Hippocampal formation (tissue), 2 donors: ENCODE data around the gene HNRNPH1.
A peak's percentile ranks its signal among the peaks of the same experiment; 100 is the strongest.

Experiments used
- DNase-seq, 2 donors: peaks; one replicate each; lab custom pipeline; 2025; lab: John Stamatoyannopoulos, UW

HNRNPH1 gene

GRCh38 chr5:179605026-179605833 lies 18.2 kb downstream of the HNRNPH1 start:
- DNase-seq = no peak

DNA sequence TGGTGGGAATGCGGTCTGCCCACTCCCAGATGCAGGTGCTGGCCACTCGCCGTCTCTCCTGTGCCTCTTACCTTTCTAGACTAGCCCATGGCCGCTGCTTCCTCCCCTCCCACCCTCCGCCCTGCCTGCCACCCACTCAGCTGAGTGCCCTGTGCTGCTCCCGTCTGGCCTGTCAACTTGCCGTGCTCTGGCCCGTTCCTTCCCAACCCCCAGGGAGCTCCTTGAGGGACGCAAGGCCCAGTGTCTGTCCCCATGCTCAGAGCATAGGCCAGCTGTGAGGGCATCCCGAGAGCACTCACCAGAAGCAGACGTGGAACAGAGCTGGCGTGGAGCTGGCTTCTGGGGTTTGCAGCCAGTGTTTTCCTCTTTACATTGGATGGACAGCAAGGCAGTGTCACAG lies 20.2 kb downstream of the HNRNPH1 start:
- no peak for DNase-seq

DNA sequence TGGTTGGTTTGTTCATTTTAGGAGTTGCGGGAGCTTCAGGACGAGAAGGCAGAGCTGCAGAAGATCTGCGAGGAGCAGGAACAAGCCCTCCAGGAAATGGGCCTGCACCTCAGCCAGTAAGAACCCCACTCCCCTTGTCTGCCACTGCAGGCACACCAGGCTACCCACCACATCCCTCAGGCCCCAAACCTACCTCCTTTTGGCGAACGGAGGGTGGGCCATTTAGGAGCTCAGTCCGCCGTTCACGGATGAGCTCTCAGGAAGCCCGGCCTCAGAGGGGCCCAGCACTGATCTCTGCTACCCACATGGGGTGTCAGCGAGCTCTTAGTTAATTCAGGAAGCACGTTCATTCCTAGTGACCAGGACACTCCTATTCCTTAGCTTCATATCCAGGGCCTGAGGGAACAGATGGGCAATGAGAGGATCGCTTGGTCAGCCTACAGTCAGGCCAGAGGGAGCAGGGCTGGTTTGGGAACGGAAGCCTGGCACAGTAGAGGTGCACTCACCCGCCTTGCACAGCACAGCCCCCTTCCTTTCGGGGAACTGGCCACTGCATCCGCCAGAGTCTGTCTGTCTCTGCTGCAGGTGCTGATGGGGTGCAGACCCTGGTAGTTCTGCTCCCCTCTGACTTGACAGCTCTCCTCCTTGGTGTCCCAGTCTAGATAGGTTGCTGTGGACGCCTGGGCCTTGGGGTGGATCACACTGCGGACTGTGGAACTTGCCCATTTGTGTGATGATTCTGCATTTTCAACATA lies 21.4 kb downstream of the HNRNPH1 start:
- DNase-seq = no peak

GRCh38 chr5:179599973-179600372 lies 23.5 kb downstream of the HNRNPH1 start:
- no peak for DNase-seq

- no peak for DNase-seq
Observed at GRCh38 chr5:179599566-179599965, 23.9 kb downstream of the HNRNPH1 start.

DNA sequence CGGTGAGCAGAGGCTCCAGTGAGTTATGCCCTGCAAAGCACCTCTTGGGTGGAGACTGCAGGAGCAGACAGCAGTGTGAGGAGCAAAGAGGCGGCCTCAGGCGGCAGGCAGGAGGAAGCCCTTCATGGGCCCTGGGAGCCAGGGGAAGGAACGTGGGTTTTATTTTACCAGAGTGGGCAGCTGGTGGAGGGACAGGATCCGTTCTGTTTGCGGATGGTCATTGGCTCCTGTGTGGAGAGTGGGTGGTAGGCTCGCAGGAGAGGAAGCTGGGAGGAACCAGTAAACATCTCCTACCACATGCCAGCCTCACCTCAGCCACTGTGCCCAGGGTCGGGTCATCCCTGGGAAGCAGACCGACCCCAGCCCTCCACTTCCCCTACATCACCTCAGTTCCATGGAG lies 24.4 kb downstream of the HNRNPH1 start:
- DNase-seq = no peak

GRCh38 chr5:179596421-179596820 lies 27.1 kb downstream of the HNRNPH1 start:
- DNase-seq = no peak

DNA sequence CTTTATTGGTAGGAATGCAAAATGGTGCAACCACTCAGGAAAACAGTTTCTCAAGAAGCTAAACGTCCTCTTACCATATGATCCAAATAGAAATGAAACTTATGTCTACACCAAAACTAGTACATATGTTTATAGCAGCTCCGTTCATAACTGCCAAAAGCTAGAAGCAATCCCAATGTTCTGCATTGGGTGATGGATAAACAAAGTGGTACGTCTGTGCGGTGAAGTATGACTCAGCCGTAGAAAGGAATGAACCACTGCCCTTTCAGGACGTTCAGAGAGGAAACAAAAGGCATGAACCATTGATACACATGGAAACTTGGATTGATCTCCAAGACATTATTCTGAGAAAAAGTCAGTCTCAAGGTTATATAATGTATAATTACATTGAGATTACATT lies 27.6 kb downstream of the HNRNPH1 start:
- DNase-seq = no peak

DNA sequence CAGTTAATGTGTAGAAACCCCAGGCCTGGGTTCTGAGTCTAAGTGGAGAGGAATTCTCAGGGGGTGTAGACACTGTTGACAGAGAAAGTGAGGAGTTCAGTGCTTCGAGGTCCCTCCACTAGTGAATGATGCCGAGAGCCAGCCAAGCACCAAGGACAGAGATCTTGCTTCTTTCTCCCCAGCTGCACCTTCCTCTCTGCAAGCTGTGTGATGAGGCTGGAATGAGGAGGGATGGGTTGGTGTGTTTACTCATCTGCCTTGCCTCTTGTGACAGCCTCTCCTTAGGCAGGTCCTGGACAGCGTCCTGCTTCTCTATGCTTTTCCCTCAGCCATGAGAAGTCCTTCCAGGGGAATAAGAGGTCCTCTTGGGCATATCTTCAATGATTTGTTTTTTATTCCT lies 35.3 kb downstream of the HNRNPH1 start:
- DNase-seq = no peak

DNA sequence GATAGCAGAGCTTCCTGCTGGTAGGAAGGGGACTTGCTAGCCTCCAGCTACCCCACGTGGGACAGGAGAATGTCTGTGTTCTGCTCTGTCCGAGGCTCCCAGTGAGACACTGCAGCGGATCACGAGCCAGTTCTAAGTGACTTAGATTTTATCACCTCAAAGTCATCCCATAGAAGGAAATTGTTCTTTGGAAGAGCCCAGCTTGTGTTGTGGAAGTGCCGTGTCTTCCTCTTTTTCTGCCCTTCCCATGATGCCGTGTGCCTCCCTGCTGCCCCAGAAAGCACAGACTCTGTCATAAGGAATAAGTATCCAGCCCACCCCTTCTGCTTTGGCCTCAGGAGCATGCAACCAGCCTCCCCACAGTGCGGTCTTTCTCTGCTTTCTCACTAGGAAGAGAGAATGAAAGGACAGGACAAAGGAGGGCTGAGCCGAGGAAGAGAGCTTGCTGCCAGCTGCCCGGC lies 37.5 kb downstream of the HNRNPH1 start:
- peak in 1 of 2 donors; percentile 1 for DNase-seq

DNA sequence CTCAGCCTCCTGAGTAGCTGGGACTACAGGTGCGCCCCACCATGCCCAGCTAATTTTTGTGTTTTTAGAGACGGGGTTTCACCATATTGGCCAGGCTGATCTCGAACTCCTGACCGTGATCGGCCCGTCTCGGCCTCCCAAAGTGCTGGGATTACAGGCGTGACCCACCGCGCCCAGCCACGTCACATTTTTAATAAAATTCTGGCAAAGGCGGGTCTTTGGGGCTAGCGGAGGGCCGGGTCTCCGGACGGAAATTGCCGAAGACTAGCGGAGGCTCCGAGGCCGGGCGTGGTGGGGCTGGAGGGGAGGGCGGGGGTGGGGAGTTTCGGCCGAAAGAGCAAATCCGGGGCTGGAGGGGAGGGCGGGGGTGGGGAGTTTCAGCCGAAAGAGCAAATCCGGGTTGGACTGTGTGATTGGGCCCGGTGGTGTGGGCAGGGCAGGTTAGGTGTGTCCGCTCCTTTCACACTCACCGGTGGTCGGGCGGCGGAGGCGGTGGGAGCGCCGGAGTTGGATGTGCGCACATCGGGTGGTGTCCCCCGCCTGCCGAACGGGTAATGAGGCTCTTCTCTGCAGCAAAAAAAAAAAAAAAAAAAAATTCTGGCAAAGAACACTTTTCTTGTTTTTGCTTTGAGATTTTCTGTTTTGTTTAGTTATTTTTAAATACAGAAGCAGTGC lies 46.0 kb downstream of the HNRNPH1 start:
- no peak for DNase-seq

DNA sequence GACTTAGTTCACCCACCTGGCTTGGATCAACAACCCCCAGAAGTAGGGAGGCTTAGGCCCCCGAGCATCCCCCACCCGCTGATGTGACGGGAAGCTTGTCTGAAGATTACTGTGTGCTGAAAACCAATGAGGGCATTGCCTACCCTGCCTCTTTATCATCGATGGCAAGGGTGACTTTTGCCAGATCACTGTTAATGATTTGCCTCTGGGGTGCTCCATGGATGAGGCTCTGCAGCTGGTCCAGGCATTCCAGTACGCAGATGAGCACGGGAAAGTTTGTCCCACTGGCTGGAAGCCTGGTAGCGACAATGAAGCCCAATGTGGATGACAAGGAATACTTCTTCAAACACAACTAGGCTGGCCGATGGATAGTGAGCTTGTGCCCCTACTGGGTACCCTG lies 51.1 kb downstream of the HNRNPH1 start:
- DNase-seq = no peak

- no peak for DNase-seq
Observed at GRCh38 chr5:179568721-179569120, 54.8 kb downstream of the HNRNPH1 start.

DNA sequence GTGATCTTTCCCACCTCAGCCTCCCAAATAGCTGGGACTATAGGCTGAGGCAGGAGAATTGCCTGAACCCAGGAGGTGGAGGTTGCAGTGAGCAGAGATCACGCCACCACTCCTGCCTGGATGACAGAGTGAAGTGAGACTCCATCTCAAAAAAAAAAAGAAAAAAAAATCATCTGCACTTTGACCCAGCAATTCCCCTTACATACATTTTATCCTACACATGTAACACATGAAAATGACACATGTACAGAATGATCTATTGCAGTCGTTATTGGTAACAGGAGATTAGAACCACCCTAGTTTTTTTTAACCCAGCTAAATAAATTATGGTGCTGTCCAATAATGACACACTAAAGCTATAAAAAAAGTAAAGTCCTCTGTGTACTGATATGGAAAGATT lies 58.9 kb downstream of the HNRNPH1 start:
- DNase-seq = no peak
